HepG2 (cell line): Measurements from ENCODE around the gene ITGAE. TPM values are rescaled to one million over a fixed set of nuclear protein-coding genes. Genes with fewer than 3 reads are reported as not detected.

ENCODE experiments used
- ATAC-seq: fragments of 200-7000 bp; cut with Tn5 transposase; 3 replicates; pipeline ENCODE4 v1.9.1; 2020; ENCODE audit warnings: mild to moderate bottlenecking, moderate library complexity
- BruUV-seq: library from RNA; stranded (reverse); fragments of 400-500 nt; replicated peaks from 2 replicates; lab custom pipeline; 2021; lab: Mats Ljungman, UMichigan
- CTCF ChIA-PET: fragments of 300-600 bp; formaldehyde crosslinking; extraction: SDS; loops from one replicate; lab custom pipeline; 2021; ENCODE audit warnings: low total read pairs, inconsistent platforms, low intra/inter-chr PET ratio; lab: Yijun Ruan, JAX
- POLR2A ChIA-PET: fragments of 350-600 bp; sonication (Branson Sonifier 250); formaldehyde crosslinking; loops from one replicate; lab custom pipeline; 2020; ENCODE audit warnings: antibody characterized with exemption, inconsistent platforms; lab: Yijun Ruan, JAX
- DNase-seq: peaks from one replicate; pipeline ENCODE4 v3.0.0-alpha.2; 2015; ENCODE audit warnings: low spot score
- FAIRE-seq: peaks from 3 replicates; lab custom pipeline; 2011; peaks lifted over from hg19 to GRCh38; lab: Jason Lieb, UNC
- H2AFZ ChIP-seq: one replicate; pipeline ENCODE4 v1.6.1; 2011; ENCODE audit warnings: low read length, inconsistent platforms
- H3K27ac ChIP-seq: fragments of 300-600 bp; 3 replicates; pipeline ENCODE4 v1.8.0; 2011; ENCODE audit warnings: mixed run types, mild to moderate bottlenecking, mixed read lengths, low read length, inconsistent platforms; ENCODE audit not compliant: insufficient read depth; ENCODE audit errors: extremely low read length
- H3K27me3 ChIP-seq, 2 experiments: fragments of 200-600 bp in 1 of 2; 2 replicates in 1 of 2; 3 replicates in 1 of 2; pipeline versions ENCODE4 v1.6.0 to v1.8.0; 2011; ENCODE audit warnings: low read length in 2 of 2, mild to moderate bottlenecking in 2 of 2, moderate library complexity in 2 of 2, inconsistent platforms in 1 of 2; ENCODE audit not compliant: insufficient read depth in 2 of 2, control insufficient read depth in 1 of 2
- H3K36me3 ChIP-seq, 2 experiments: fragments of 200-600 bp in 1 of 2; replicated peaks in 1 of 2; 2 replicates in 1 of 2; 3 replicates in 1 of 2; pipeline versions ENCODE4 v1.5.1 to v1.8.0; 2011; ENCODE audit warnings: low read length in 2 of 2, inconsistent platforms in 1 of 2; ENCODE audit not compliant: insufficient read depth in 2 of 2, control insufficient read depth in 1 of 2
- H3K4me1 ChIP-seq: 2 replicates; pipeline ENCODE4 v1.5.1; 2012; ENCODE audit warnings: low read length, inconsistent platforms; ENCODE audit not compliant: insufficient read depth
- H3K4me2 ChIP-seq: 2 replicates; pipeline ENCODE4 v1.6.0; 2011; ENCODE audit warnings: low read depth, low read length, inconsistent platforms
- H3K4me3 ChIP-seq, 3 experiments: fragments of 200-600 bp in 1 of 3; sonication (generic), shearing (Covaris generic) in 1 of 3; replicated peaks in 1 of 3; 2 replicates each; pipeline ENCODE4 v1.5.1; 2011 to 2016; ENCODE audit warnings: low read length in 3 of 3, inconsistent platforms in 2 of 3, low read depth in 2 of 3, mild to moderate bottlenecking in 2 of 3, control low read depth in 1 of 3, mixed read lengths in 1 of 3; ENCODE audit not compliant: insufficient read depth in 1 of 3
- H3K79me2 ChIP-seq: one replicate; pipeline ENCODE4 v1.6.1; 2011; ENCODE audit warnings: low read length, inconsistent platforms; ENCODE audit not compliant: insufficient read depth
- H3K9ac ChIP-seq: 2 replicates; pipeline ENCODE4 v1.6.0; 2011; ENCODE audit warnings: mild to moderate bottlenecking, low read depth, low read length, inconsistent platforms; ENCODE audit not compliant: insufficient read depth
- H3K9me3 ChIP-seq: 2 replicates; pipeline ENCODE4 v1.5.1; 2012; ENCODE audit warnings: mild to moderate bottlenecking, low read length
- H4K20me1 ChIP-seq: 2 replicates; pipeline ENCODE4 v1.6.0; 2011; ENCODE audit warnings: inconsistent platforms, mild to moderate bottlenecking, low read length, moderate library complexity; ENCODE audit not compliant: insufficient read depth
- ZNF180 ChIP-seq: sonication (generic); formaldehyde crosslinking; IDR thresholded peaks from 2 replicates; pipeline ENCODE4 v1.4.0; 2020; ENCODE audit warnings: low read depth, missing genetic modification reagents, borderline replicate concordance
- ZNF383 ChIP-seq: sonication (generic); formaldehyde crosslinking; IDR thresholded peaks from 2 replicates; pipeline ENCODE4 v1.4.0; 2020; ENCODE audit warnings: missing genetic modification reagents, mild to moderate bottlenecking, borderline replicate concordance
- ZNF546 ChIP-seq: sonication (generic); formaldehyde crosslinking; conservative IDR thresholded peaks from 2 replicates; pipeline ENCODE4 v1.8.1; 2023; ENCODE audit warnings: mild to moderate bottlenecking, missing genetic modification reagents
- WGBS: methylation state at CpG from one replicate; pipeline ENCODE4 v1.1.6; 2017; ENCODE audit warnings: low lambda C conversion rate; 5-methylcytosine and 5-hydroxymethylcytosine counted together
- in situ Hi-C: cut with HindIII; loops from 2 replicates; pipeline ENCODE4 v1.10.0; 2017; ENCODE audit warnings: low pct_unique_long_range_greater_than_20kb; ENCODE audit not compliant: extremely low pct_ligation_motif_present
- intact Hi-C: fragments of 100-400 bp; cut with micrococcal nuclease; formaldehyde crosslinking; loops from one replicate; pipeline ENCODE4 v1.10.0; 2022; ENCODE audit not compliant: unreplicated experiment
- polyA plus RNA-seq, 8 experiments: library from polyadenylated mRNA; depleted of rRNA in 3 of 8; stranded (reverse) in 7 of 8; unstranded in 1 of 8; fragments of >200 nt; fragmentation: Illumina TruSeq in 4 of 8; extraction: Trizol in 4 of 8; gene quantifications; 2 replicates each; pipeline versions ENCODE4 v1.2.1 to v1.2.3, GENCODE V29; 2011 to 2016; ENCODE audit warnings: low read depth in 4 of 8, missing spikeins in 1 of 8, mixed read lengths in 1 of 8; ENCODE audit not compliant: insufficient read depth in 1 of 8
- total RNA-seq, 5 experiments: library from RNA; depleted of rRNA; stranded (reverse); fragments of >200 nt; fragmentation: Illumina TruSeq; extraction: Trizol; gene quantifications; 2 replicates each; pipeline ENCODE4 v1.2.3, GENCODE V29; 2016; ENCODE audit warnings: low read depth in 1 of 5
- TF ChIP-seq, protein P1 (sequence below): sonication (generic); IDR thresholded peaks from 2 replicates; pipeline ENCODE4 v1.6.1; 2016; ENCODE audit warnings: low read depth, borderline replicate concordance
- TF ChIP-seq, protein P2 (sequence below), 2 experiments: sonication (generic) in 1 of 2; formaldehyde crosslinking in 1 of 2; IDR thresholded peaks; 2 replicates each; pipeline versions ENCODE4 v1.4.0 to v1.6.1; 2016 to 2020; ENCODE audit warnings: borderline replicate concordance in 1 of 2, low read depth in 1 of 2, mild to moderate bottlenecking in 1 of 2, missing genetic modification reagents in 1 of 2

The ITGAE gene
- total and polyA plus RNA-seq, 2 of the 13 experiments (the other 11 are each of a cell fraction or from before 2014, with no cell fraction given), result 42.3 to 49.0 TPM

DNA sequence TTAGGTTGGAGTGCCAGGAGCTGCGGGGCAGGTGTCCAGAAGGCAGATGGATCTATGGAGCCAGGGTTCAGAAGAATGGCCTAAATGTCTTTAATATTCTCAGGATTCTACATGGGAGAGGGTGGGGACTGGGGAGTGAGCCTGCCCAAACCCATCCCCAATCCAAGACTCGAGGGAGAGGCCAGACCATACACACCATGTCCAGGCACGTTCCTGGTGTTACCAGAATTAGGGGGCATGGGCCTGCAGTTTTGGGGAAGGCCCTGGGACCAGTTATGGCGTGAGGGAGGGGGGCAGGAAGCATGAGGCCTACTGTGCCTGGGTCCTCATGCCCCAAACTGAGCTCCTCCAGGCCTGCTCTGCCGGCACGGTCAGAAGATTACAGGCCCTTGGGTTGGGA lies 134.5 kb downstream of the ITGAE start:
- Histone ChIP-seq H3K4me1 (peaks cover 44% of the 10 kb centered on the region), H2AFZ (no peak overlapping the region), H3K9ac (no peak overlapping the region), H3K9me3 (no peaks in the 10 kb centered on the region), H3K79me2 (peaks cover 24% of the 10 kb centered on the region), H3K4me2 (peak overlapping the region; percentile 16), H3K27me3 (no peaks in the 10 kb centered on the region; a peak in 1 of 5 replicates), H4K20me1 (peaks cover 4% of the 10 kb centered on the region; the same call in 1 of the 2 replicates), H3K27ac (no peak overlapping the region), H3K4me3 (no peak overlapping the region; a peak in 1 of 6 replicates), H3K36me3 (peaks cover 2 to 8% of the 10 kb centered on the region in 2 experiments; a peak in 3 of 5 replicates)
- no peak for FAIRE-seq
- BruUV-seq, result no TSS peak
- 92% methylated on average over 1 of the region's 6 CpGs for WGBS
- POLR2A ChIA-PET, result interaction anchor here (1.8 to 3.6 kb wide), 3 partner anchors 11 to 64 kb away, joined by 7 to 74 read pairs (median 12); partner anchors contain the start of genes CTNS and SHPK
- intact Hi-C loops (no loop called here), in situ Hi-C loops (loop anchor here (10.0 kb wide), 1 partner anchor 622 kb away; no protein-coding TSS in a partner anchor)
- CTCF ChIA-PET, result no interaction called here
- ATAC-seq, result no peak
- TF ChIP-seq, protein P1, sequence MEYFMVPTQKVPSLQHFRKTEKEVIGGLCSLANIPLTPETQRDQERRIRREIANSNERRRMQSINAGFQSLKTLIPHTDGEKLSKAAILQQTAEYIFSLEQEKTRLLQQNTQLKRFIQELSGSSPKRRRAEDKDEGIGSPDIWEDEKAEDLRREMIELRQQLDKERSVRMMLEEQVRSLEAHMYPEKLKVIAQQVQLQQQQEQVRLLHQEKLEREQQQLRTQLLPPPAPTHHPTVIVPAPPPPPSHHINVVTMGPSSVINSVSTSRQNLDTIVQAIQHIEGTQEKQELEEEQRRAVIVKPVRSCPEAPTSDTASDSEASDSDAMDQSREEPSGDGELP, result no peak
- TF ChIP-seq, protein P2, sequence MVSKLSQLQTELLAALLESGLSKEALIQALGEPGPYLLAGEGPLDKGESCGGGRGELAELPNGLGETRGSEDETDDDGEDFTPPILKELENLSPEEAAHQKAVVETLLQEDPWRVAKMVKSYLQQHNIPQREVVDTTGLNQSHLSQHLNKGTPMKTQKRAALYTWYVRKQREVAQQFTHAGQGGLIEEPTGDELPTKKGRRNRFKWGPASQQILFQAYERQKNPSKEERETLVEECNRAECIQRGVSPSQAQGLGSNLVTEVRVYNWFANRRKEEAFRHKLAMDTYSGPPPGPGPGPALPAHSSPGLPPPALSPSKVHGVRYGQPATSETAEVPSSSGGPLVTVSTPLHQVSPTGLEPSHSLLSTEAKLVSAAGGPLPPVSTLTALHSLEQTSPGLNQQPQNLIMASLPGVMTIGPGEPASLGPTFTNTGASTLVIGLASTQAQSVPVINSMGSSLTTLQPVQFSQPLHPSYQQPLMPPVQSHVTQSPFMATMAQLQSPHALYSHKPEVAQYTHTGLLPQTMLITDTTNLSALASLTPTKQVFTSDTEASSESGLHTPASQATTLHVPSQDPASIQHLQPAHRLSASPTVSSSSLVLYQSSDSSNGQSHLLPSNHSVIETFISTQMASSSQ (IDR thresholded peaks at IDR 0.05; ENCODE audit: low read depth), result no peak
- TF ChIP-seq, protein P2 (CRISPR knock-in tag; IDR thresholded peaks at IDR 0.05; ENCODE audit: borderline replicate concordance), result no peak
- TF ChIP-seq ZNF180 (CRISPR knock-in tag) (no peak), ZNF546 (CRISPR knock-in tag) (no peak), ZNF383 (CRISPR knock-in tag) (no peak)
- DNase-seq, result no peak
